ENCODE measurements around the gene UNC13B.

GRCh38 chr9:35205340-35205739 lies 43.5 kb downstream of the UNC13B start:
- TF ChIP-seq CTCF (IDR thresholded peaks at IDR 0.05; ENCODE audit: low read length) (no peak), EZH2 (IDR thresholded peaks at IDR 0.05; ENCODE audit: borderline replicate concordance, low read length) (no peak)

Measured in OCI-LY1 (cell line).